HG03159 (cell line): ENCODE measurements around the gene MDM1.

Experiments
- ATAC-seq: cut with Tn5 transposase; IDR thresholded peaks from one replicate; pipeline ENCODE4 v1.9.1; 2021; ENCODE audit warnings: mild to moderate bottlenecking, moderate library complexity; ENCODE audit not compliant: unreplicated experiment

Gene MDM1, protein sequence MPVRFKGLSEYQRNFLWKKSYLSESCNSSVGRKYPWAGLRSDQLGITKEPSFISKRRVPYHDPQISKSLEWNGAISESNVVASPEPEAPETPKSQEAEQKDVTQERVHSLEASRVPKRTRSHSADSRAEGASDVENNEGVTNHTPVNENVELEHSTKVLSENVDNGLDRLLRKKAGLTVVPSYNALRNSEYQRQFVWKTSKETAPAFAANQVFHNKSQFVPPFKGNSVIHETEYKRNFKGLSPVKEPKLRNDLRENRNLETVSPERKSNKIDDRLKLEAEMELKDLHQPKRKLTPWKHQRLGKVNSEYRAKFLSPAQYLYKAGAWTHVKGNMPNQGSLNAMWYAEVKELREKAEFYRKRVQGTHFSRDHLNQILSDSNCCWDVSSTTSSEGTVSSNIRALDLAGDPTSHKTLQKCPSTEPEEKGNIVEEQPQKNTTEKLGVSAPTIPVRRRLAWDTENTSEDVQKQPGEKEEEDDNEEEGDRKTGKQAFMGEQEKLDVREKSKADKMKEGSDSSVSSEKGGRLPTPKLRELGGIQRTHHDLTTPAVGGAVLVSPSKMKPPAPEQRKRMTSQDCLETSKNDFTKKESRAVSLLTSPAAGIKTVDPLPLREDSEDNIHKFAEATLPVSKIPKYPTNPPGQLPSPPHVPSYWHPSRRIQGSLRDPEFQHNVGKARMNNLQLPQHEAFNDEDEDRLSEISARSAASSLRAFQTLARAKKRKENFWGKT

DNA sequence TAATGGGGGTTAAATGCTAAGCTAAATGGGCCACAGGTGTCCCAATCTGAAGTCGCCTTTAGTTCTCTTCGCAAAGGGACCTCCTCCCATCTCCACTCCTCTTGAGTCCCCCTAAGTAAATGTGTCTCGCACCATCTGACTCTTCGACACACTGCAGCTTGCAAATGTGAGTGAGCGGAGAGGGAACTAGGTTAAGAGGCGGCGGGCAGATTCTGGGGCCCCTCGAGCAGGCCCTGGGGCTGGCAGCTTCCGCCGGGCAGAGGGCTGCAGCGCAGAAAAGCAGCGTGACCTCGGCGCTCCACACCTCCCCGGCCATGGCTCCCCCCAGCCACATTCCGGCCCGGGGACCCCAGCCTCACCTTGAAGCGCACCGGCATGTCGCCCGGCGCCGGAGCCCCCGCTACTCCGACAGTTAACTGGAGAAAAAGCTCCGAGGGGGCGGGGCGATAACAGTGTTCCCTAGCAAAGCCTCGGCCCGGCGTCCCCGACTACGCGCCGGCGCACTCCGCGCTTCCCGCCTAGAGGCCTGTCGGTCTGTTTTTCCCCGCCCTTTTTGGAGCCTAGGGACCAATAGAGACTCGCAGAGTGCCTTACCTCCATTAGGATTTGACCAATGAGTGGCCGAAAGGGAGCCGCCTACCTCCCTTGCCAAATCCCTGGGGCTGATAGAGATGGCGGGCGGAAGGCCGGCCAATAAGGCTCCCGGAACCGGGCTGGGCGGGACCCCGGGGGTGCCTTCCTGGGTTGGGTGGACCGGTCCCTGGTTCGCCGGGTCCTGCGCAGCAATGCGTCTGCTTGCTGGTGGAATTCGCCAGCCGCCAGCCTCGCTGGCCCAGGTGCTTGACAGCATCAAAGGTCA lies at the start of gene MDM1:
TSS of gene MDM1 (minus strand) at position 494 of the 859 bp plus-strand sequence. CDS start at position 377, 117 bp downstream.
- ATAC-seq: peak; percentile 99

DNA sequence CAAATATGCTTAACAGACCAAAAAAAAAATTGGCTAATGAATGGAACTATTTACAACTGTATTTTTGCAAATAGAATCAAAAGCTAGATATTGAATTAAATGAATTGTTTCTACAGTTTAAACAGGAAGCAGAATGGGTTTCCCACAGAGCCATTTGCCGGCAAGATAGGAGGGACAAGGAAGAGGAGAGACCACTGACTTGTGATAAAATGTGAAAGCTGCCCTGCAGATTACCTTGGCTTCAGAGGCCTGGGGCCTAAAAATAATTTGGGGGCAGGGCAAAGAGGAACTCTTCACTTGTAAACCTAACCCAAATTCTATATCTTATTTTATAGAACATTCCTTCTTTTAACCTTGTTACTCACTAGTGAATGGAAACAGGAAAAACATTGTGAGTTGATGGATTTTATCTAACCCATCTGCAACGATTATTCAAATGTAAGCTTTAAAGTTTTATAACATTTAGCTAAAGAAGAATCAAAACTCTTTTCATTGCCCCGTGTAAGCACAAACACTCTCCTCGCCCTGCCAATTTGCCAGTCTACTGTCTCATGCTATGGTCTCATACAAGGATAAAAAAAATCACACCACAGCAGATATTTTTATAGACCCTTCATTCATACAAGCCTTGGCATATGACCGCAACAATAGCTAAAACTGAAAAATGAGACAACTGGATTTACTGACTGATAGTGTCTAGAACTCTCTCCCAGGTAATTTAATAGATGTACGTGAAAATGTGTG lies 49.5 kb upstream of the MDM1 start:
- no peak for ATAC-seq

DNA sequence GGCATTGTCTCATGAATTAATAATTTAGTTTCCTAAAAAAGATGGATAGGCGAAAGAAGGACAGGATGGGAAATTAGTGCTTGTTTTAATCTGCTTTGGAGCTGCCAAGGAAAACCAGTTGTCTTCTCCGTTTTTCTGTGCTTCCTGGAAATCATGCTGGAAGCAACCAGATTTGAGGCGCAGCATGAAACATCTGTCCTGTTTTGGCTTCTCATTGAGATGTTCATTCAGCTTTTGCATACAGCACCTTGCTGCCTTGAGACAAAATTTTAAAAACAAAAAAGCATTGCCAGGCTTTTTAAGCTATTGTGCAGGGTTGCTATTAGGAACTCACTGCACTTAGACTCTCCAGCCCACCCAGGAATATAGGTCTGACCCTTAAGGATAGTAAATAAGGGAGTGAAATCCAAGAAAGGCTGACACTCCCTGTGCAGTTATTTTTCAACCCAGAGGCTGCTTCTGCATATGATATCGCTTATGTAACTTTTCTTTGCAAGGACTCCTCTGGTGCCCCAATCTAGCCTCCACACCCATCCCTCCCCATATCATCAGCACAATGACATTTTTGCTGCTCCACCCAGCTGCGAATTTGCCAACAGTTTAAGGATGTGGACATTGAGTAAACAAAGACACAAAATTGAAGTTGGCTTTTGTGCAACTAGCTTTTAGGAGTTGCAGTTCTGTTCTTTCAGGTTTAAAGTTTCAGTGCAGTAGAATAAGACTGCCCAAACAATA lies 46.9 kb upstream of the MDM1 start:
- ATAC-seq: no peak

DNA sequence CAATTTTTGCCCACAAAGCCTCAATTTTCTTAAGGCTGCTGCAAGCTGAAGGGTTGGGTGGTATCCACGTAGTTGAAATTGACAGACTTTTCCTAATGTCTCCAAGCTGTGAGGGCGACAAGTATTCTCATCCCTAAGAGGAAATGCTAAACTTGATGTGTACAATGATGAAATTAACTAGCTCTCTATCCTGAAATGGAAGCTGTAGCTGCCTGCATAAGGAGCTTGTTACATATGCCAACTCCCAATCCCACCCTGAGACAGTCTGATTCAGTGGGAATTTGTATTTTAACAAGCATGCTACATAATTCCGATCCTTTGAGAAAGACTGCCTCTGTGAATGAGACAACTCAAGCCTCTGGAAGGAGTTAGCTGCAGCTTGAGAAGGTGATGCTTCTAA lies 45.7 kb upstream of the MDM1 start:
- ATAC-seq: no peak

DNA sequence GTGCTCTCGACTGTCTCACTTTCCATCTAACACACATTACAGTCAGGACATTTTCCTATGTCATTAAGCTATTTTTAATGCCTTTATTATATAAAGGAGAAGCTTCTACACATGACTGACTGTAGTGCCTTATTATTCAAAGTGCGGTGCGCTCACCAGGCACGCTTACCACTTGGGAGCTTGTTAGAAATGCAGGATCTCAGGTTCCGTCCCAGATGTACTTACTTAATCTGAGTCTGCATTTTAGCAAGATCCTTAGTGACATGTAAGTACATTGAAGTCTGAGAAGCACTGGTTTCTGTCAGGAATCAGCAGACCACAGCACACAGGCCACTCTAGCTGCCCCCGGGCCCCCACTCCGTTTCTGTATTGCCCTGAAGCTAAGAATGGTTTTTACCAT lies 44.7 kb upstream of the MDM1 start:
- ATAC-seq: no peak

DNA sequence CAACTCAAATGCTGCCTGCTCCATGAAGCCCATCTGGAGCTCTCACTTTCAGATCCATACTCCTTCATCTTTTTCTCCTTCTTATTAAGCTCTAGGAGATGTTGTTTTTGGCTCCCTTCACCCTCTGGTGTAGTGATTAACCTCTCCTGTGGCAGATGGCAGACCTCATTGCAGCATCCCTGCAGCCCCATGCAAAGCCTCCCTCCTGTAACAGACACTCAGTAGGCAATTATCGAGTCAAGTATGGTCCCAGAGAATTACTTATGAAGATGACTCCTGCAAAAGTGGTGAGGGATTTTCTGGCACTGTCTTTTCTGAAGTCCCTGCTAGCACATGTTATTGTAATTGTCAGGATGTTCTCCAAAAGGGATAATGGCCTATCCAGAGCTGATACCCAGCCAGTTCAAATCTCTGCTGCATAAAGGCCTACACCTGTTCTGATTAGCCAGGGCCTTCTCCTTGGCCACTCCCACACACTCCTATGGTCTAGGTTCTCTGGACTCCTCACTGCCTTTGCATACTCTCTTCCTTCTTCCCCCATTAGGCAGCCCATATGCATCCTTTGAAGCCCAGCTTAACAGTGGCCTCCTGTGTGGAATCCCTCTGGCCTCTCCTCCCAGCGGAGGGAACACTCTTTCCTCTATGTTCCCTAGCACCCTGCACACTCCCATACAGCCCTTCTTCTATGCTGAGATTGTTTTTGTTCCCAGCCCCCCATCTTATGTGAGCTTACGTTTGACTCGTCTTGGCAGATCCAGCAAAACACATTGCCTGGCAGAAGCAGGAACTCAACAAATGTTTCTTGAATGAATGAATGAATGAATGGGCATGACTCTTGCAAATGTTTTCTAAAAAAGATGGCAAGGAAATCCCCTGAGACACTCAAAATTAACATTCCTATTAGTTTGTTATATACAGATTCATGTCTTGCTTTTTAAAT lies 43.9 kb upstream of the MDM1 start:
- no peak for ATAC-seq

DNA sequence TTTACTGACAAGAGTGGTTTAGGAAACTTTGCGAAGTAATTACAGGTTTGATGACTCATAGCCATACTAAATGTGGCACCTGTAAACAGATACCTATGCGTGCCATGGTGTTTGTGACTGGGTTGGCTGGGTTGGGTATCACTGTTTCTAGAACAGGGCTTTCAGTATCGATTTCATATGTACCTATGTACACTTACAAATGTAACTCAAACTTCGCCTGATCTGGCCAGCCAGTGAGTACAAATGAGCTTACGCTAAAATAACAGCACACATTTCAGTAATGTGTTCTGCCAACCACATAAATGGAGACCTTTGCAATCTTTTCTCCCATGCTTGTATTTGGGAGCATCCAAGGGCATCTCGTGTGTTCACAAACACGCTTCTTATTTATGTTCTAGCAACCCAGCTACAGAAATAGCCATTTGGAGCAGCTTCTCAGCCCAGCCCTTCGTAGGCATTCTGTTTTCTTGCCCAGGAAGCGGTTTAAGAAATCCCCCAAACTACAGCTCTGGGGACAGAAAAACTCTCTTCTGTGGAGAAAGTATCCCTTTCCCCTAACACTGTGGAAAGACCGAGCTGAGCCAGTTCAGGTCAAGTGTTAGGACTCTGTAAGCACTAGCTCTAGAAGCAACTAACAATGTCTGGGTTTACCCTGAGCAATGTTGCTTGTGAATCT lies 42.3 kb upstream of the MDM1 start:
- ATAC-seq: peak; percentile 92

DNA sequence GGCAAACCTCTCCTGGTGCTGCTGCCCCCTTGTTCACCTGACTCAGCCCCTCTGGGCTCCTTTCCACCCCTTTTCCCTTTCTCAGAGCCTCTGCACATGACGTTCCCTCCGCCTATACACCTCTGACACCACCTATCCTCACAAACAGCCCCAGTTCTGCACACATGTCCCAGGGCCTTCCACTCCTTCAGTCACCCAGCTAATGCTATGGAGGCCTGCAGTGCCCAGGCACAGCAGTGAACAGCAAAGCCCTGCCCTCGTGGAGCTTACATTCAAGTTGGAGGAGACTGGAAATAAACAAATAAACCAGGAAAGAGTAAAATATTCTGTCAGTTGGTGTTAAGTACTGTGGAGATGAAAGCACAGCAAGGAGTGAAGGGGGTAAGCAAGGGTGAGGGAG lies 38.5 kb upstream of the MDM1 start:
- no peak for ATAC-seq

DNA sequence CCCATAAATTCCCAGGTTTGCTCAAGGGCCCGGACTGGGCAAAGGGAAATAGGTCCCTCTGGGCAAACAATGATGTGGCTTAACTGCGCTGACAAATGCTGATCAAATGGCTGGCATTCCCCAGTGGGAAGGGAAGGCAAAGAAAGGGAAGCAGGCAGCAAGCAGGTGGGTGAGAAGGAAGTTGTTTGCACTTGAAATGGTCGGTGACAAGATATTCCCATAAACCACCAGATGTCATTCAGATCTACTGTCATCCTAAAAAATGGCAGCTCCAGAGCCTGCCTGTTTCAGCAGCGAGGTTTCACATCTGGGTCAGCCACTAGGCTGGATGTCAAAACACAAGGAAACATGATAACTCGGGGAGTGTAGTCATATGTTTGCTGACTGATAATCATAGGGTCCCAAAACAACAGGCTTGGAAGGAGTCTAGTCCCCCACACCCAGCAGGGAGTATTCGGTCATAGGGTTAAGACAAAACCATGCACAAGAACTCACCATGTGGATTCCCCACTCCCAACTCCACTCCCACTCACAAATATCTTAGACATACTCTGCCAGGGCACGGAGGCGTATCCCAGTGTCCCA lies 37.9 kb upstream of the MDM1 start:
- no peak for ATAC-seq

DNA sequence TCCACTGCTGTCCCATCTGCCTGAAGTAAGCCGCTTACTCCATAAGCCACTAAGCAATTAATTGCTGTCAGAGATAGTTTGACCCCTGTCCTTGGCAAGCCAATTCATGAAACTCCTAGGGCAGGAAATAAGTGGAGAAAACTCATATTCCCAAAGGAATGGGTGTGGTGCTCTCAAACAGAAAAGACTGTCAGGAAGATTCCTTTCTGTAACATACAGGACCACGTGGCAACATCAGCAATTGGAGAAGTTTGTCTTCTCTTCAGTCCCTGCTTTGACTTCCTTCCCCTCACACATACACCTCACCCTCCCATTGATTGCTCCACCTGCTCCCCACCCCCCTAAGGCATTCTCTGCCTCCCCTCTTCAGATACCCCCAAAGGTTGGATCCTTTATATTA lies 36.2 kb upstream of the MDM1 start:
- no peak for ATAC-seq

DNA sequence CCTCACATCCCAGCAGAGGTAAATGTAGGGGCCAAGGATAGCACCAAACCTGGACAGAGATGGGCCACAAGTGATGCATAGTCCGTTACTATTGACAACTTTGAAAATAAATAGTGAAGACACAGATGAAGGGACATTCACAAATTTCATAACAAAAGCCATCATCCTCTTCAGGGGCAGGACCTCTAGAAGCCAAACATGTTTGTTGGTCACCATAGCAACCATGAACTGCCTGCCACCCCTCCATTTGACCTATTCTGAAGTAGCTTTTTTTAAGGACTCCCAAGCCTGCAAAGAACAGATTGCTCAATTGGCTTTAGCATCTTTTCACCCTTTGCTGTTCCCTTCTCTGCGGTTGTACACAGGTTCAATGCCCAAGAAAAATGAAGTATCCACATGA lies 35.7 kb upstream of the MDM1 start:
- no peak for ATAC-seq

DNA sequence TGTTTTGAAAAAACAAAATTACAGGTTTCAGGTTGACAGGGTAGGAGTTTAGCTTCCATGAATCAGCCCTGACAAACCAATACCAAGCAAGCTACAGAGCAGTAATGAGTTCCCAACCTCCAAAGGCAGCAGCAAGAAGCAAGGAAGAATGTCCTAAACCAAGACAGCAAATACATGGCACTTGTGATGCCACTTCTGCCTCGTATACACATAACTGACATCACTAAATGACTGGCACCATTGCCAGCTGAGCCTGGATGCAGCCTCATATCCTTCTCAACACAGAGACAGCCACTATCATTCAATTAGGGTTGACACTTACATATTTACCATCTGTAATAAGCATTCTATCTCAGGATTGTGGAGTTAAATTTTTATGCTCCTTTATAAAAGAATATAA lies 35.0 kb upstream of the MDM1 start:
- no peak for ATAC-seq

DNA sequence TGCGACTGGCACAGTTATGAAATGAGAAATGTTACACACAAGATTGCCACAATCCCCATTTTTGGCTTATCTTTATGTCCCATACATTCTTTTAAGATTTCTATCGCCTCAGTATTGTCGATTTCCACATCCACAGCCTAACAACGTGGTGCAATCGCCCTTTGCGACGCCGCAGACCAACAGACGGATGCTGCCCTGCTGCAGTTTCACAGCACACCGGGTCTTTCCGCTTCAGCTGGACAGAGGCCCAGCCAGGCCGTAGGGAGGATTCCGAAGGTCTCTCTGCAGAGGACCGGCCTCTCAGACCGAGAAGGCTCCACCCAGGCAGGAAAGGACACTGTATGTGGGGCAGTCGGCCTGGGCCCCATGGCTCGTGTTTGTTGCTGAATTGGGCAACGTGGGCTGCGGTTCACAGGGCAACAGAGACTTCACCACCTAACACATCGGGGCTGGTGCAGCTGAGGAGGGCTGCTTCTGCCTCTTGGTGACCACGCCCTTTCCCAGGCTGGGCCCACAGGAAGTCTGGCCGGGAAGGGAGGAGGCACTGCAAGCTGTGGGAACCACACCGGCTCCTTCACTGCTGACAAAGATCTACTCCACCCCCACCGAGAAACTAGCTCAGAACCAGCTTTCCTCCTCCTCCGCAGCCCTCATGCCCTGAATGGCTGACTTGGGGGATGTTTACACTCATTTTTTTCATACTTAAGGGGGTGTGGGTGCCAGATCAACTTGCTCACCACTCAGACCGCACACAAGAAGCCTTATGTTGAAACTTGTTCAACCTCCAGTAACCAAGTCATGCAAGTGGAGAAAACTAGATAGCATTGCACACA lies 32.9 kb upstream of the MDM1 start:
- ATAC-seq: peak; percentile 77

DNA sequence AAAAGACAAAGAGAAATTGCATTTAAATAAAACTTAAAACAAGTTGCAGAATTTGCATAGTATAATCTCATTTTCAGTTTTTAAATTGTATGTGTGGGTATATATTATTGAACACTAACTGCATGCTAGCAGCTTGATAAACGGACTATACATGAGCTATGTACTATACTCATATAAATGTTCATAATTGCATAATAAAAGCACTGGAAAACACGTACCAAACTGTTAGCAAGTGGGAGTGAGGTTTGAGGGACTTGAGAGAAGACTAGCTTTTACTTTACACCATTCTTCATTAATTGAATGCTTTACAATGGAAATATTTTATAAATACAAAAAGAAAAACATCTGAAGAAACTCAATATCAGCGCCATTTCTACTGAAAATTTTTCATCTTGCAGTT lies 32.2 kb upstream of the MDM1 start:
- no peak for ATAC-seq

DNA sequence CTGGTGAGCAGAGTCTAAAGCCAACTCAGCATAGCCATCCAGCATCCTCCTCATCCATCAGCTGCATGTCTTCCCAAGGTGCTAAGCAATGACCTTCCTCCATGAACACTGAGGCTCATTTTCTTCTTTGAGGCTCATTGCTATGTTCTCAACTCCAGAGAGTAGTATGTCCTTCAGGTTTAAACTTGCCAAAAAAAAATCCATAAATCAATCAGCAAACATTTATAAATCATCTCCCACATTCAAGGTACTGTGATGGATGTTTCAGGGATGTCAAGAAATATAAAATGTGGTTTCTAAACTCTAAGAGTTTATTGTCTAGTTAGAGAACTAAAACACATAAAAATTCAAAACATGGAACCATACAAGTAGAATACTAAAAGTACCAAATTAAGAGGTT lies 29.8 kb upstream of the MDM1 start:
- no peak for ATAC-seq

DNA sequence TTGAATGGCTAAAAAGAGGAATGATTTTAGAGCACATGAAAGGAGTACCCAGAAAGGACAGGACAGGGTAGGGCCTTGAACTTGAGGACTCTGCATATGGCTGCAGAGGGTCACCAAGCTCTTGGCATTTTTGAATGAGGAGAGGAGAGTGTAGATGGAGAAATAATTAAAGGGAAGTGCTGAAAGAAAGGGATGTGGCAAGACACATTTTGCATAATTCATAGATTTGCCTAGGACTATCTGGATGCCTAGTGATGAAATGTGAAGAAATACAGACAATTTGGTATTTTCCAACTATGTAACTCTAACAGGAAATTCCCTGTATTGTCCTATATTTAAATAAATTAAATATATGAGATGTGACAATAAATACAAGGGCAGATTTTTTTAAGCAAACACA lies 27.5 kb upstream of the MDM1 start:
- peak; percentile 15 for ATAC-seq
